T-helper 1 cell treated with Interleukin-12 subunit alpha and Interleukin-12 subunit beta and Interleukin-4 antibody, amounts not matched to agents 30 ng/mL and 1 ng/mL, for 36 hours (primary cell): Measurements from ENCODE around the gene HIP1R. TPM values are rescaled to one million over a fixed set of nuclear protein-coding genes. Genes with fewer than 3 reads are reported as not detected.
"Not testable (repeated sequence)": the region's sequence is repeated elsewhere in the genome, so short reads cannot be mapped to it uniquely, and the experiment has no call there.

Source experiments
- intact Hi-C: fragments of 100-400 bp; cut with micrococcal nuclease; formaldehyde crosslinking; loops from one replicate; pipeline ENCODE4 v1.15.1; 2024
- total RNA-seq: library from RNA; stranded (reverse); gene quantifications from 2 replicates; pipeline ENCODE4 v1.2.3, GENCODE V29; 2022

HIP1R gene
- total RNA-seq, result 24.5 and 24.9 TPM in 2 replicates

GRCh38 chr12:122834921-122835749 is at the start of gene HIP1R:
TSS of gene HIP1R (plus strand) at chr12:122835457. CDS start at chr12:122835551, 94 bp downstream.
- intact Hi-C loops, result loop anchor here (10.0 kb wide), 1 partner anchor 320 kb away; the partner anchor contains the start of gene PITPNM2

GRCh38 chr12:122785503-122785902 is 49.8 kb upstream of the HIP1R start:
- intact Hi-C loops, result no loop called here

GRCh38 chr12:122788387-122788786 is 46.9 kb upstream of the HIP1R start:
- intact Hi-C loops, result no loop called here

- intact Hi-C loops, result loop anchor here (5.0 kb wide), 2 partner anchors 83 to 183 kb away; no protein-coding TSS in a partner anchor
Measured at GRCh38 chr12:122789637-122790036, 45.6 kb upstream of the HIP1R start.

- intact Hi-C loops, result loop anchor here (5.0 kb wide), 2 partner anchors 82 to 182 kb away; no protein-coding TSS in a partner anchor
Measured at GRCh38 chr12:122790393-122791075, 44.7 kb upstream of the HIP1R start.

- intact Hi-C loops, result loop anchor here (1.0 to 5.0 kb wide), 8 partner anchors 18 to 445 kb away; partner anchors contain the start of gene ARL6IP4
Measured at GRCh38 chr12:122793685-122794106, 41.6 kb upstream of the HIP1R start.

- intact Hi-C loops, result no loop called here
Measured at GRCh38 chr12:122795807-122796206, 39.5 kb upstream of the HIP1R start.

GRCh38 chr12:122799641-122800243 is 35.5 kb upstream of the HIP1R start:
- intact Hi-C loops, result no loop called here

GRCh38 chr12:122803937-122804336 is 31.3 kb upstream of the HIP1R start:
- intact Hi-C loops, result no loop called here

GRCh38 chr12:122804957-122805356 is 30.3 kb upstream of the HIP1R start:
- intact Hi-C loops, result not testable (repeated sequence)

GRCh38 chr12:122807651-122808050 is 27.6 kb upstream of the HIP1R start:
- intact Hi-C loops, result no loop called here

- intact Hi-C loops, result no loop called here
Measured at GRCh38 chr12:122811777-122812176, 23.5 kb upstream of the HIP1R start.

- intact Hi-C loops, result no loop called here
Measured at GRCh38 chr12:122813310-122813713, 21.9 kb upstream of the HIP1R start.

- intact Hi-C loops, result no loop called here
Measured at GRCh38 chr12:122819209-122819785, 16.0 kb upstream of the HIP1R start.

GRCh38 chr12:122820138-122820537 is 15.1 kb upstream of the HIP1R start:
- intact Hi-C loops, result no loop called here

- intact Hi-C loops, result no loop called here
Measured at GRCh38 chr12:122820838-122821271, 14.4 kb upstream of the HIP1R start.

- intact Hi-C loops, result no loop called here
Measured at GRCh38 chr12:122823429-122823828, 11.8 kb upstream of the HIP1R start.

- intact Hi-C loops, result no loop called here
Measured at GRCh38 chr12:122825773-122826724, 9.2 kb upstream of the HIP1R start.

GRCh38 chr12:122827258-122827657 is 8.0 kb upstream of the HIP1R start:
- intact Hi-C loops, result no loop called here
